ENCODE results near the gene CEACAM1. TPM values are rescaled to one million over a fixed set of nuclear protein-coding genes. Genes with fewer than 3 reads are reported as not detected.
"Not testable (repeated sequence)": the region's sequence is repeated elsewhere in the genome, so short reads cannot be mapped to it uniquely, and the experiment has no call there.

CEACAM1 gene
- total RNA-seq, 2 experiments from 2014 or later, result 1.2 to 2.0 TPM

DNA sequence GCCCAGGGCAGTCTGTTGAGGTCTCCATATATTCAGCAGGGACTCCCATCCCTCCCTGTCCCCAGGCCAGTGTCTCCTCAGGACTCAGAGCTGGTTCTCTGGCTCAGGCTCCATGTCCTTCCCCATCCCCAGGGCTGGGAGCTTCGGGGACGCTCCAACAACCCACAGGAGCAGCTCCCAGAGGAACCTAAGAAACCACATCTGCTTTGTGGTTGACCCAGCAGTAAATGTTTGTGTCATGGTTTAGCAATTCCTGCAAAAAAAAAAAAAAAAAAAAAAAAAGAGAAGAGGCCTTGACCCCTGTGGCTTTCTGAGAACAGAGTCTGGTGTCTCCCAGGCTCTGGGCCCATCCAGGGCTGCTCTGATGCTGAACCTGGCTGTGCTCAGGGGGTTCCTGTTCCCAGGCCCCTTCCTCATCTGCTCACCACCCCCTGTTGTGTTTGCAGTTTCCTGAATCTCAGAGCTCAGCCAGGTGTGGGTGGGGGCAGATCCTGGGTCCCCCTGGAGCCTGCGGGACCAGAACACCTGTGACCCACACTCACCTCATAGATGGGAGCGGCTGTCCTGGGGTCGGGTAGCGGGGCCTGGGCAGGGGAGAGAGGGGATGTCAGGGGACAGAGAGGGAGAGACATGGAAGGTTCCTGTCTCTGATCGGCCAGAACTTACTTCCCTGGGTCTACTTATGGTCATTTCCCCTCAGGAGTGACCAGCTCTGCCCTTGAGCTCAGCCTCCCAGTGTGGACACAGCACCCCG, 25.2 kb upstream of the CEACAM1 start:
- ATAC-seq (ENCODE audit: poor library complexity) (no peak), DNase-seq (peak in 1 of 14 experiments; percentile 16)
- Mint-ChIP-seq H3K27me3 (peaks cover 47% of the 10 kb centered on the region), H3K9me3 (peaks cover 7% of the 10 kb centered on the region), H3K27ac (no peak overlapping the region), H3K4me1 (ENCODE audit: low read depth) (no peaks in the 10 kb centered on the region), H3K4me3 (no peak overlapping the region), H3K36me3 (ENCODE audit: low read depth) (no peaks in the 10 kb centered on the region)
- ChIA-PET CTCF (no interaction called here), POLR2A (no interaction called here)
- H3K4me1 ChIP-seq (ENCODE audit: insufficient read depth, low read length), result no peaks in the 10 kb centered on the region
- TF ChIP-seq, protein P1, sequence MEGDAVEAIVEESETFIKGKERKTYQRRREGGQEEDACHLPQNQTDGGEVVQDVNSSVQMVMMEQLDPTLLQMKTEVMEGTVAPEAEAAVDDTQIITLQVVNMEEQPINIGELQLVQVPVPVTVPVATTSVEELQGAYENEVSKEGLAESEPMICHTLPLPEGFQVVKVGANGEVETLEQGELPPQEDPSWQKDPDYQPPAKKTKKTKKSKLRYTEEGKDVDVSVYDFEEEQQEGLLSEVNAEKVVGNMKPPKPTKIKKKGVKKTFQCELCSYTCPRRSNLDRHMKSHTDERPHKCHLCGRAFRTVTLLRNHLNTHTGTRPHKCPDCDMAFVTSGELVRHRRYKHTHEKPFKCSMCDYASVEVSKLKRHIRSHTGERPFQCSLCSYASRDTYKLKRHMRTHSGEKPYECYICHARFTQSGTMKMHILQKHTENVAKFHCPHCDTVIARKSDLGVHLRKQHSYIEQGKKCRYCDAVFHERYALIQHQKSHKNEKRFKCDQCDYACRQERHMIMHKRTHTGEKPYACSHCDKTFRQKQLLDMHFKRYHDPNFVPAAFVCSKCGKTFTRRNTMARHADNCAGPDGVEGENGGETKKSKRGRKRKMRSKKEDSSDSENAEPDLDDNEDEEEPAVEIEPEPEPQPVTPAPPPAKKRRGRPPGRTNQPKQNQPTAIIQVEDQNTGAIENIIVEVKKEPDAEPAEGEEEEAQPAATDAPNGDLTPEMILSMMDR (IDR thresholded peaks at IDR 0.05), result no peak
- H3K27ac ChIP-seq (ENCODE audit: low read depth in 1 of 2, low read length in 2 of 2), result no peak overlapping the region
- H3K36me3 ChIP-seq (ENCODE audit: insufficient read depth, low read length), result no peaks in the 10 kb centered on the region
- no peak overlapping the region for H3K4me3 ChIP-seq (ENCODE audit: low read length)
- intact Hi-C loops (cut with DNase I, micrococcal nuclease), result no loop called here
- peaks cover 0 to 5% of the 10 kb centered on the region in 2 experiments for H3K9me3 ChIP-seq (ENCODE audit: control insufficient read depth in 1 of 2, insufficient read depth in 1 of 2, low read length in 2 of 2)
- peaks cover 5 to 6% of the 10 kb centered on the region in 2 experiments for H3K27me3 ChIP-seq (ENCODE audit: control insufficient read depth in 1 of 2, insufficient read depth in 2 of 2, low read length in 2 of 2)

DNA sequence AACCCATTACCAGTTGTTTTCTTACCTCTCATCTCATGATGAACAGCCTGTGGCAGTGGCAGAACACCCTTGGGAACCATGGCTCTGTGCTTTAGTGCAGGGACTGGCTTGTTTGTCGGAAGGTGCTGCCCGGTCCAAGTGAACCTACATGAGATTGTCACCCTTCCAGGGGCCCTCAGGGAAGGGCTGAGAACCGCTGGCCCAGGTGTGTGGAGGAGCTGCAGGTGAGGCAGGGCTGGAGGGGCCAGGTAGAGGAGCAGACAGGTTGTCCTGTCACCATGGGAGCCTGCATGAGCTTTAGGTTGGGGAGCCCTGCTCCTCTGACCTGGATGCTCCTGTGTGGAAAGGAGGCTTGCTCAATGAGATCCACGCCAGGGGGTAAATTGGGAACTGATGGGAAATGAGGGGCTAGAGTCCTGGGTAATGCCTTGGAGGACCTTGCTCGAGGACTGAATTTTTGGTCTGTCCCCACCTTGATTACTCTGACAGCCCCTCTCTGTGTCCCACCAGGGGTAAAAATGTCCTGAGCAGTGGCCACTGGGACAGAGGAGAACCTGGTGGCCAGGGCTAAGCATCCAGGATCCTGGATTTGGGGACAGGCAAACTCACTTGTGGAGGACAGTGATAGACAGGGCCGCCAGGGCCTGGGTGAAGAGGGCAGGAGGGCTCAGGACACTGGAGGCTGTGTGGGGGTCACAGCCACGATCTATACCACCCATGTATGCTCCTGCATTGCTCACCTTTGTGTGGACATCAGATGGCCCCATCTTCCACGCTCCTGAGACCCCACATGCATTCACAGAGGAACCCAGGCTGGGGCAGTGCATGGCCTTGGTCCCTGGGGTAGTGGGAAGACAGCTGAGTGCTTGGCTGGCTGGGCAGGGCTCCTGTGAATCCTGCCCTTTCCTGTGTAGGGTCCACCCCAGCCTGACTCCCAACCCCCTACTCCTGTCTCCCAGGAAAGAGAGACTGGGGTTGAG, 24.1 kb upstream of the CEACAM1 start:
- ChIA-PET CTCF (no interaction called here), POLR2A (no interaction called here)
- Mint-ChIP-seq H3K4me1 (ENCODE audit: low read depth) (no peaks in the 10 kb centered on the region), H3K4me3 (no peak overlapping the region), H3K27ac (no peak overlapping the region), H3K9me3 (peaks cover 7% of the 10 kb centered on the region), H3K27me3 (peaks cover 49% of the 10 kb centered on the region), H3K36me3 (ENCODE audit: low read depth) (no peaks in the 10 kb centered on the region)
- H3K27ac ChIP-seq (ENCODE audit: low read depth in 1 of 2, low read length in 2 of 2), result no peak overlapping the region
- intact Hi-C loops (cut with DNase I, micrococcal nuclease), result no loop called here
- peaks cover 0 to 5% of the 10 kb centered on the region in 2 experiments for H3K9me3 ChIP-seq (ENCODE audit: control insufficient read depth in 1 of 2, insufficient read depth in 1 of 2, low read length in 2 of 2)
- DNase-seq, result no peak
- H3K4me1 ChIP-seq (ENCODE audit: insufficient read depth, low read length), result no peaks in the 10 kb centered on the region
- TF ChIP-seq, protein P1 (IDR thresholded peaks at IDR 0.05), result no peak
- peaks cover 2 to 6% of the 10 kb centered on the region in 2 experiments for H3K27me3 ChIP-seq (ENCODE audit: control insufficient read depth in 1 of 2, insufficient read depth in 2 of 2, low read length in 2 of 2)
- no peak for ATAC-seq (ENCODE audit: poor library complexity)
- H3K4me3 ChIP-seq (ENCODE audit: low read length), result no peak overlapping the region
- no peaks in the 10 kb centered on the region for H3K36me3 ChIP-seq (ENCODE audit: insufficient read depth, low read length)

DNA sequence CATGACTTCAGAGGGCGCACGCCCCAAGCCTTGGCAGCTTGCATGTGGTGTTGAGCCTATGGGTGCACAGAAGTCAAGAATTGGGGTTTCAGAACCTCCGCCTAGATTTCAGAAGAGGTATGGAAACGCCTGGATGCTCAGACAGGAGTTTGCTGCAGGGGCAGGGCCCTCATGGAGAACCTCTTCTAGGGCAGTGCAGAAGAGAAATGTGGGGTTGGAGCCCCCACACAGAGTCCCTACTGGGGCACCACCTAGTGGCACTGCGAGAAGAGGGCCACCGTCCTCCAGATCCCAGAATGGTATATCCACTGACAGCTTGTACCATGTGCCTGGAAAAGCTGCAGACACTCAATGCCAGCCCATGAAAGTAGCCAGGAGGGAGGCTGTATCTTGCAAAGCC, 22.2 kb upstream of the CEACAM1 start:
- H3K4me3 ChIP-seq (ENCODE audit: low read length); H3K9me3 Mint-ChIP-seq; intact Hi-C loops (cut with DNase I, micrococcal nuclease); POLR2A ChIA-PET; H3K9me3 ChIP-seq (ENCODE audit: control insufficient read depth in 1 of 2, insufficient read depth in 1 of 2, low read length in 2 of 2); H3K4me3 Mint-ChIP-seq; H3K36me3 Mint-ChIP-seq (ENCODE audit: low read depth); H3K4me1 ChIP-seq (ENCODE audit: insufficient read depth, low read length); ATAC-seq (ENCODE audit: poor library complexity); DNase-seq; CTCF ChIA-PET; H3K4me1 Mint-ChIP-seq (ENCODE audit: low read depth); H3K36me3 ChIP-seq (ENCODE audit: insufficient read depth, low read length); H3K27ac ChIP-seq (ENCODE audit: low read depth in 1 of 2, low read length in 2 of 2); H3K27ac Mint-ChIP-seq; H3K27me3 ChIP-seq (ENCODE audit: control insufficient read depth in 1 of 2, insufficient read depth in 2 of 2, low read length in 2 of 2): not testable (repeated sequence)
- peaks cover 43% of the 10 kb centered on the region for H3K27me3 Mint-ChIP-seq

DNA sequence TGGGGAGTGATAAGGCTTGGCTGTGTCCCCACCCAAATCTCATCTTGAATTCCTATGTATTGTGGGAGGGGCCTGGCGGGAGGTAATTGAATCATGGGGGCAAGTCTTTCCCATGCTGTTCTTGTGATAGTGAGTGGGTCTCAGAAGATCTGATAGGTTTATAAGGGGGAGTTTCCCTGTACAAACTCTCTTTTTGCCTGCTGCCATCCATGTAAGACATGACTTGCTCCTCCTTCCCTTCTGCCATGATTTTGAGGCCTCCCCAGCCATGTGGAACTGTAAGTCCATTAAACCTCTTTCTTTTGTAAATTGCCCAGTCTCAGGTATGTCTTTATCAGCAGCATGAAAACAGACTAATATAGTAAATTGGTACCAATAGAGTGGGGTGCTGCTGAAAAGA, 20.8 kb upstream of the CEACAM1 start:
- H3K36me3 ChIP-seq (ENCODE audit: insufficient read depth, low read length); H3K27ac Mint-ChIP-seq; DNase-seq; H3K27ac ChIP-seq (ENCODE audit: low read depth in 1 of 2, low read length in 2 of 2); CTCF ChIA-PET; intact Hi-C loops (cut with DNase I, micrococcal nuclease); H3K4me3 Mint-ChIP-seq; H3K36me3 Mint-ChIP-seq (ENCODE audit: low read depth); H3K4me1 ChIP-seq (ENCODE audit: insufficient read depth, low read length); H3K27me3 ChIP-seq (ENCODE audit: control insufficient read depth in 1 of 2, insufficient read depth in 2 of 2, low read length in 2 of 2); H3K9me3 ChIP-seq (ENCODE audit: control insufficient read depth in 1 of 2, insufficient read depth in 1 of 2, low read length in 2 of 2); H3K9me3 Mint-ChIP-seq; POLR2A ChIA-PET; H3K4me3 ChIP-seq (ENCODE audit: low read length); H3K4me1 Mint-ChIP-seq (ENCODE audit: low read depth); ATAC-seq (ENCODE audit: poor library complexity): not testable (repeated sequence)
- peaks cover 31% of the 10 kb centered on the region for H3K27me3 Mint-ChIP-seq

Data from CD4-positive, alpha-beta T cell (primary cell).